CD14-positive monocyte (primary cell): Measurements from ENCODE around the gene NACC1. TPM values are rescaled to one million over a fixed set of nuclear protein-coding genes. Genes with fewer than 3 reads are reported as not detected.

Experiments used
- DNase-seq, 3 donors: peaks; one replicate each; pipeline ENCODE4 v3.0.0-alpha.2; 2011 to 2022
- H2AFZ ChIP-seq: 2 replicates; pipeline ENCODE4 v1.6.0; 2012; ENCODE audit warnings: mild to moderate bottlenecking, low read depth, low read length, inconsistent platforms; ENCODE audit not compliant: insufficient read depth, poor library complexity, severe bottlenecking
- H3K27ac ChIP-seq, 2 donors: 1 replicate in 1 of 2; 2 replicates in 1 of 2; pipeline ENCODE4 v1.5.1; 2012 to 2013; ENCODE audit warnings: low read length in 2 of 2, control low read depth in 1 of 2, inconsistent platforms in 1 of 2, low read depth in 1 of 2, mild to moderate bottlenecking in 1 of 2
- H3K27me3 ChIP-seq, 2 donors: one replicate each; pipeline versions ENCODE4 v1.6.0 to v1.6.1; 2011 to 2013; ENCODE audit warnings: low read length in 2 of 2; ENCODE audit not compliant: control insufficient read depth in 2 of 2, insufficient read depth in 2 of 2
- H3K36me3 ChIP-seq, 2 donors: replicated peaks in 1 of 2; 1 replicate in 1 of 2; 2 replicates in 1 of 2; pipeline versions ENCODE4 v1.5.1 to v1.6.1; 2012 to 2013; ENCODE audit warnings: low read length in 2 of 2, control low read depth in 1 of 2, inconsistent platforms in 1 of 2, mild to moderate bottlenecking in 1 of 2; ENCODE audit not compliant: insufficient read depth in 2 of 2, control insufficient read depth in 1 of 2
- H3K4me1 ChIP-seq, 2 donors: 1 replicate in 1 of 2; 2 replicates in 1 of 2; pipeline versions ENCODE4 v1.5.1 to v1.6.1; 2012 to 2013; ENCODE audit warnings: low read length in 2 of 2, control low read depth in 1 of 2, inconsistent platforms in 1 of 2, mild to moderate bottlenecking in 1 of 2, moderate library complexity in 1 of 2; ENCODE audit not compliant: insufficient read depth in 2 of 2, control insufficient read depth in 1 of 2
- H3K4me2 ChIP-seq: replicated peaks from 2 replicates; pipeline ENCODE3; 2012; ENCODE audit warnings: low read length, moderate library complexity, mild to moderate bottlenecking; ENCODE audit not compliant: poor library complexity, severe bottlenecking; ENCODE audit errors: extremely low read depth
- H3K4me3 ChIP-seq, 3 experiments: fragments of 200-600 bp in 1 of 3; sonication (generic) in 1 of 3; replicated peaks in 1 of 3; 1 replicate in 2 of 3; 2 replicates in 1 of 3; pipeline ENCODE4 v1.5.1; 2011 to 2013; ENCODE audit warnings: low read length in 3 of 3, mild to moderate bottlenecking in 3 of 3, control low read depth in 2 of 3, low read depth in 2 of 3, inconsistent platforms in 1 of 3, moderate library complexity in 1 of 3
- H3K79me2 ChIP-seq: 2 replicates; pipeline ENCODE4 v1.6.0; 2012; ENCODE audit warnings: mild to moderate bottlenecking, control low read depth, inconsistent platforms, low read length, moderate library complexity; ENCODE audit not compliant: insufficient read depth
- H3K9ac ChIP-seq: 2 replicates; pipeline ENCODE4 v1.6.0; 2017; ENCODE audit warnings: low read length, mild to moderate bottlenecking; ENCODE audit not compliant: insufficient read depth, poor library complexity, severe bottlenecking
- H3K9me3 ChIP-seq, 2 donors: replicated peaks in 1 of 2; 1 replicate in 1 of 2; 2 replicates in 1 of 2; pipeline versions ENCODE4 v1.5.1 to v1.6.1; 2012 to 2013; ENCODE audit warnings: low read length in 2 of 2, control low read depth in 1 of 2; ENCODE audit not compliant: control insufficient read depth in 1 of 2, insufficient read depth in 1 of 2
- H4K20me1 ChIP-seq: 2 replicates; pipeline ENCODE4 v1.6.0; 2012; ENCODE audit warnings: mild to moderate bottlenecking, low read length, control low read depth, moderate library complexity; ENCODE audit not compliant: insufficient read depth
- H3K27ac Mint-ChIP-seq, 7 donors: one replicate each; pipeline ENCODE4 v1.8.0; 2020; ENCODE audit warnings: mild to moderate bottlenecking in 7 of 7, mixed read lengths in 7 of 7, moderate library complexity in 6 of 7, inconsistent platforms in 2 of 7
- H3K27me3 Mint-ChIP-seq, 3 donors: one replicate each; pipeline ENCODE4 v1.8.0; 2021 to 2022; ENCODE audit warnings: low read depth in 3 of 3, mild to moderate bottlenecking in 3 of 3, mixed read lengths in 3 of 3, moderate library complexity in 3 of 3, inconsistent platforms in 1 of 3
- H3K36me3 Mint-ChIP-seq, 2 donors: one replicate each; pipeline ENCODE4 v1.8.0; 2020; ENCODE audit warnings: mixed read lengths in 2 of 2, inconsistent platforms in 1 of 2, mild to moderate bottlenecking in 1 of 2
- H3K4me1 Mint-ChIP-seq: one replicate; pipeline ENCODE4 v1.8.0; 2020; ENCODE audit warnings: mild to moderate bottlenecking, mixed read lengths
- H3K4me3 Mint-ChIP-seq, 2 donors: one replicate each; pipeline ENCODE4 v1.8.0; 2020; ENCODE audit warnings: mild to moderate bottlenecking in 2 of 2, mixed read lengths in 2 of 2, moderate library complexity in 1 of 2
- H3K9me3 Mint-ChIP-seq, 7 donors: one replicate each; pipeline ENCODE4 v1.8.0; 2020 to 2022; ENCODE audit warnings: mixed read lengths in 7 of 7, mild to moderate bottlenecking in 6 of 7, moderate library complexity in 6 of 7, inconsistent platforms in 2 of 7
- WGBS: methylation state at CpG from one replicate; pipeline ENCODE4 v1.1.5; 2013; ENCODE audit warnings: missing lambda C conversion rate; ENCODE audit not compliant: insufficient coverage; 5-methylcytosine and 5-hydroxymethylcytosine counted together
- intact Hi-C, 2 donors: fragments of 100-400 bp; cut with micrococcal nuclease; formaldehyde crosslinking; loops; one replicate each; pipeline versions ENCODE4 v1.15.0 to v1.15.1; 2023
- polyA plus RNA-seq, 3 donors: library from polyadenylated mRNA; depleted of rRNA in 1 of 3; unstranded in 2 of 3; stranded (reverse) in 1 of 3; fragments of 300-500 nt in 2 of 3; fragments of >200 nt in 1 of 3; fragmentation: Illumina TruSeq in 2 of 3; gene quantifications; 1 replicate in 2 of 3; 2 replicates in 1 of 3; pipeline ENCODE4 v1.2.3, GENCODE V29; 2012 to 2021
- TF ChIP-seq, protein P1 (sequence below): fragments of 200-600 bp; IDR thresholded peaks from one replicate; pipeline ENCODE4 v1.8.0; 2022; ENCODE audit warnings: antibody characterized with exemption, mild to moderate bottlenecking

Gene NACC1
- polyA plus RNA-seq, 3 donors, result 1.1 to 20.1 (median 2.2) TPM

DNA sequence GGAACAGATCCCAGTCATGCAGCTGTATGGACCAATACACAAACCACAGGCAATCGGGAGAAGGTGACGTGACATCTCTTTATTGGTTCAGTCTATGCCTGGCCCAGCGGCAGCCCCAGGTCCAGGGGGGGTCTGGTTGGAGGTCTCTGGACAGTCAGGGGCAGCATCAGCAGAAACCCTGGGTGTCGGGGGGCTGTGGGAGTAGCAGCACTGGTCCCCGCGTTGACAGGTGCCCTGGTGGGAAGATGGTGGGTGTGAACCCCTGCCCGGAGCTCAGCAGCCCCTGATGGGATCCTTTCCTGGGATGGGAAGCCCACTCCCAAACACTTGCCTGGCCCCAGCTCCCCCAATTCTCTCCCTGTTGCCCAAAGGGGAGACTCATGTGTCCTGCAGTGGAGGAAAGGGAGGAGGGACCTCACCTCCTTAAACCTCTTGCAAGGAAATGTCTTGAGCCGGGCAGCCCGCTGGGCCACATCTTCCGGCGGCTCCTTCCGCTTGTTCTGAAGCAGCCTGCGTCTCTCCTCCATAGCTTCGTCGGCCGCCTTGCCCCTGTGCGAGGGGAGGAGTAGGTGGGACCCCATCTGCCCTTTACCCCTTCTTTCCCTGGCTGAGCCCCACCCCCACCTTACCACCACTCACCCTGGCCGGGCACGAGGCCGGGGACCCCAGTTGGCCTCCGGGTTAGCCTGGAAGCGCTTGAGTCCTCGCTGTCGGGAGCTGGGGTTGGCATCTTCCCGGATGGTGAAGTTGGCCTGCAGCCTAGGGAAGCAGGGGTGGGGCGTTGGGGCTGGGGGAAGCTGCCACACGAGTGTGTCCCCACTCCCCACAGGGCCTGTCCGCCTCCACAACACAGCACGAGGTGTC is 13.0 kb upstream of the NACC1 start:
- H3K36me3 ChIP-seq, result peaks cover 18 to 24% of the 10 kb centered on the region in 2 donors
- Mint-ChIP-seq H3K4me3 (peak overlapping the region; percentile 91 to 98), H3K36me3 (peaks cover 15 to 23% of the 10 kb centered on the region in 2 donors), H3K27ac (peak overlapping the region; percentile 89 to 97 (median 95)), H3K4me1 (peaks cover 45% of the 10 kb centered on the region), H3K27me3 (peaks cover 0 to 3% (median 0%) of the 10 kb centered on the region in 3 donors), H3K9me3 (no peaks in the 10 kb centered on the region)
- H3K4me2 ChIP-seq, result peak overlapping the region; percentile 100
- 4% methylated on average over 3 of the region's 29 CpGs for WGBS
- peak overlapping the region; percentile 67 for H3K9ac ChIP-seq
- intact Hi-C loops, result loop anchor here (5.0 kb wide), 1 partner anchor 47 kb away; the partner anchor contains the start of genes IER2 (in 2 of the 2) and STX10 (in 2 of the 2)
- H2AFZ ChIP-seq, result peak overlapping the region; percentile 96
- peaks cover 65% of the 10 kb centered on the region for H3K79me2 ChIP-seq
- H4K20me1 ChIP-seq, result peaks cover 26% of the 10 kb centered on the region
- DNase-seq, result peak in 1 of 3 donors; percentile 38
- H3K9me3 ChIP-seq, result no peaks in the 10 kb centered on the region
- H3K27me3 ChIP-seq, result no peaks in the 10 kb centered on the region
- peak overlapping the region; percentile 90 to 98 for H3K27ac ChIP-seq
- H3K4me1 ChIP-seq, result peaks cover 53 to 64% of the 10 kb centered on the region in 2 donors
- H3K4me3 ChIP-seq, result peak overlapping the region; percentile 61 to 92 (median 84)
- TF ChIP-seq, protein P1, sequence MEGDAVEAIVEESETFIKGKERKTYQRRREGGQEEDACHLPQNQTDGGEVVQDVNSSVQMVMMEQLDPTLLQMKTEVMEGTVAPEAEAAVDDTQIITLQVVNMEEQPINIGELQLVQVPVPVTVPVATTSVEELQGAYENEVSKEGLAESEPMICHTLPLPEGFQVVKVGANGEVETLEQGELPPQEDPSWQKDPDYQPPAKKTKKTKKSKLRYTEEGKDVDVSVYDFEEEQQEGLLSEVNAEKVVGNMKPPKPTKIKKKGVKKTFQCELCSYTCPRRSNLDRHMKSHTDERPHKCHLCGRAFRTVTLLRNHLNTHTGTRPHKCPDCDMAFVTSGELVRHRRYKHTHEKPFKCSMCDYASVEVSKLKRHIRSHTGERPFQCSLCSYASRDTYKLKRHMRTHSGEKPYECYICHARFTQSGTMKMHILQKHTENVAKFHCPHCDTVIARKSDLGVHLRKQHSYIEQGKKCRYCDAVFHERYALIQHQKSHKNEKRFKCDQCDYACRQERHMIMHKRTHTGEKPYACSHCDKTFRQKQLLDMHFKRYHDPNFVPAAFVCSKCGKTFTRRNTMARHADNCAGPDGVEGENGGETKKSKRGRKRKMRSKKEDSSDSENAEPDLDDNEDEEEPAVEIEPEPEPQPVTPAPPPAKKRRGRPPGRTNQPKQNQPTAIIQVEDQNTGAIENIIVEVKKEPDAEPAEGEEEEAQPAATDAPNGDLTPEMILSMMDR, result peak; percentile 73

DNA sequence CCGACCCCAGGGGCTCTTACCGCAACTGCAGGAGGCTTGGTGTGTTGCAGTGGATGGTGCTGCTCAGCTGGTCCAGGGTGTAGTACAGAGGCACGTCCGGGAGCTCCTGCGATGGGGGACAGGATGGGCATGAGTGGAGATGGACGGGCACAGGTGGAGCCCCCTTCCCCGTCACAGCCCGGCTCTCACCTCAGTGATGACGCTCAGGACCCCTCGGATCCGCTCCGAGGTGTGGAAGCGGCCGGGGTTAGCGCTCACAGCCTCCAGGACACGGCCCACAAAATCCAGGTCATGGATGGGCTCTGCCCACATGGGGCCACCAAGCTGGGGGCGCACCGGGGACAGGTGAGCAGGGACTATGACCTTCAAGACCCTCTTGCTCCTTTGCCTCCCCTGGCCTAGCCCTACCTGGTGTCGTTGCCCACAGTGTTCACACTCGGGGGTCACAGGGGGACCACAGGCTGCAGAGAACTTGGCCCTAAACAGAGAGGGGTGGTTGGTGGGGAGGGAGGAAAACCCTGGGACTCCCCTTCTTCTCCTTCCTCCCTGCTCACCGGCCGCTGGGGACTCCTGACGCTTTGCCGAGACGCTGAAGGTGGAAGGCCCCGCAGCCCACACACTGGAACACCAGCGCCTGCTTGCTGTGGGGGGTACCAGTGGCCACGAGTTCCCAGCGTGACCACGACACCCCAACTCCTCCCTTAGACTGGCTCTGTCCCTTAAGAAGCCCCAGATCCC is 8.5 kb upstream of the NACC1 start:
- Histone ChIP-seq H3K79me2 (peaks cover 31% of the 10 kb centered on the region), H3K9me3 (no peaks in the 10 kb centered on the region), H3K4me2 (no peak overlapping the region), H2AFZ (no peak overlapping the region), H4K20me1 (no peaks in the 10 kb centered on the region), H3K36me3 (peaks cover 23 to 28% of the 10 kb centered on the region in 2 donors), H3K4me3 (no peak overlapping the region), H3K27me3 (no peaks in the 10 kb centered on the region), H3K9ac (no peak overlapping the region), H3K4me1 (peaks cover 14 to 19% of the 10 kb centered on the region in 2 donors), H3K27ac (no peak overlapping the region)
- intact Hi-C loops, result no loop called here
- no peaks in the 10 kb centered on the region for H3K9me3 Mint-ChIP-seq
- peak overlapping the region in 1 of 7 donors; percentile 15 for H3K27ac Mint-ChIP-seq
- H3K4me1 Mint-ChIP-seq, result peaks cover 14% of the 10 kb centered on the region
- DNase-seq, result no peak
- TF ChIP-seq, protein P1, result no peak
- WGBS, result 98% methylated on average over 23 of the region's 30 CpGs
- H3K27me3 Mint-ChIP-seq, result peaks cover 0 to 2% (median 0%) of the 10 kb centered on the region in 3 donors
- peaks cover 14 to 35% of the 10 kb centered on the region in 2 donors for H3K36me3 Mint-ChIP-seq
- H3K4me3 Mint-ChIP-seq, result no peak overlapping the region
